ENCODE data around the gene SUPT6H. TPM values are rescaled to one million over a fixed set of nuclear protein-coding genes. Genes with fewer than 3 reads are reported as not detected.

Gene SUPT6H
- total and polyA plus RNA-seq, 9 of the 15 experiments (the other 6 are each of a cell fraction or from before 2014, with no cell fraction given): 1.7 to 77.7 (median 49.2) TPM

- no peak for TF ChIP-seq AFF4 (CRISPR knock-in tag; IDR thresholded peaks at IDR 0.05)
Measured at GRCh38 chr17:28741358-28742349, 79.6 kb downstream of the SUPT6H start (continued).

Measured in K562 (cell line).